Measurements from ENCODE around the gene CPNE8.

Gene CPNE8

DNA sequence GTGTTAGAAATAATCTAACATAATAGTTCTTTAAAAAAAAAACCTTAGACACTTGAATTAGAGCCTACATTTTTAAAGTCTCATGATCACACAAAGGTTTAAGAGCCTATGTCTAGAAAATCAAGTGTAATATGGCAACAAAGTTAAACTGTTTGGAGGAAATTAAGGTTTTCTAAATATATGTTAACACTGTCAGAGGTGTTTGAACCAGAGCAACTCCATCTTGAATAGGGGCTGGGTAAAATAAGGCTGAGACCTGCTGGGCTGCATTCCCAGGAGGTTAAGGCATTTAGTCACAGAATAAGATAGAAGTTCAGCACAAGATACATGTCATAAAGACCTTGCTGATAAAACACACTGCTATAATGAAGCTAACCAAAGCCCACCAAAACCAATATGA, 12.4 kb downstream of the CPNE8 start:
- DNase-seq (ENCODE audit: low spot score), result no peak

DNA sequence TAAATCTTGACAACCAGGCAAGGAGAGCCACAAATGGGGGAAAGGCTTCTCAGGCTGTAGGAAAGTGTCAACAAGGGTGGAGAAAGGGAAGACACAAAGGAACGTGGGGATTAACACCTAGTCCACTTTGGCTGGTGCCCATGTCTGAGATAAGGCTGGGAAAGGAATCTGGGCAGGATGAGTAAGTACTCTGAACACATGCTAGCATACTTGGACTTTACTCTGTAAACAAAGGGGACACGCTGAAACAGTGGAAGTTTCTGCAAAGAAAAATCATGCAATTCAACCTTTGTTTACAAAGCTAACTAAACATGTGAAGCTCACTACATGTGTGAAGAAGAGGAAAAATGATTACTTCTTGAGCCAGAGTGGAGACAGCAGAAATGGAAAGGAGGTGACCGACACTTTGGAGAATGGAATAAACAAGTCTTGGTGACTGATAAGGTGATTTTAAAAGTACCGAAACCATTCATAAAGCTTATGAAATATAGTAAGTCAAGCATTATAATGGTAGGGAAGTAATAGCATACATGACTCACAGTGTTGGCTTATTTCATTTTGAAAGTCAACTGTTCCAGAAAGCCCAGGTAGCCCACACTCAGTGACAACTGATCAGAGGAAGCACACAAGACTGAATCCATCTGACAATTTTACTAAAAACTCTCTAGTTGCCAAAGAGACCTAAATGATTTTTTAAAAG, 13.2 kb downstream of the CPNE8 start:
- no peak for DNase-seq (ENCODE audit: low spot score)
- TF ChIP-seq, protein P1, sequence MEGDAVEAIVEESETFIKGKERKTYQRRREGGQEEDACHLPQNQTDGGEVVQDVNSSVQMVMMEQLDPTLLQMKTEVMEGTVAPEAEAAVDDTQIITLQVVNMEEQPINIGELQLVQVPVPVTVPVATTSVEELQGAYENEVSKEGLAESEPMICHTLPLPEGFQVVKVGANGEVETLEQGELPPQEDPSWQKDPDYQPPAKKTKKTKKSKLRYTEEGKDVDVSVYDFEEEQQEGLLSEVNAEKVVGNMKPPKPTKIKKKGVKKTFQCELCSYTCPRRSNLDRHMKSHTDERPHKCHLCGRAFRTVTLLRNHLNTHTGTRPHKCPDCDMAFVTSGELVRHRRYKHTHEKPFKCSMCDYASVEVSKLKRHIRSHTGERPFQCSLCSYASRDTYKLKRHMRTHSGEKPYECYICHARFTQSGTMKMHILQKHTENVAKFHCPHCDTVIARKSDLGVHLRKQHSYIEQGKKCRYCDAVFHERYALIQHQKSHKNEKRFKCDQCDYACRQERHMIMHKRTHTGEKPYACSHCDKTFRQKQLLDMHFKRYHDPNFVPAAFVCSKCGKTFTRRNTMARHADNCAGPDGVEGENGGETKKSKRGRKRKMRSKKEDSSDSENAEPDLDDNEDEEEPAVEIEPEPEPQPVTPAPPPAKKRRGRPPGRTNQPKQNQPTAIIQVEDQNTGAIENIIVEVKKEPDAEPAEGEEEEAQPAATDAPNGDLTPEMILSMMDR (IDR thresholded peaks at IDR 0.05; ENCODE audit: extremely low read depth, missing control alignments), result no peak

More for the DNA sequence above, 12.4 kb downstream of the CPNE8 start:
- TF ChIP-seq, protein P1 (IDR thresholded peaks at IDR 0.05; ENCODE audit: extremely low read depth, missing control alignments), result no peak

GRCh38 chr12:38890102-38890855, 15.1 kb downstream of the CPNE8 start:
- TF ChIP-seq, protein P1 (IDR thresholded peaks at IDR 0.05; ENCODE audit: extremely low read depth, missing control alignments), result no peak
- no peak for DNase-seq (ENCODE audit: low spot score)

GRCh38 chr12:38889297-38889815, 16.0 kb downstream of the CPNE8 start:
- no peak for DNase-seq (ENCODE audit: low spot score)
- TF ChIP-seq, protein P1 (IDR thresholded peaks at IDR 0.05; ENCODE audit: extremely low read depth, missing control alignments), result no peak

DNA sequence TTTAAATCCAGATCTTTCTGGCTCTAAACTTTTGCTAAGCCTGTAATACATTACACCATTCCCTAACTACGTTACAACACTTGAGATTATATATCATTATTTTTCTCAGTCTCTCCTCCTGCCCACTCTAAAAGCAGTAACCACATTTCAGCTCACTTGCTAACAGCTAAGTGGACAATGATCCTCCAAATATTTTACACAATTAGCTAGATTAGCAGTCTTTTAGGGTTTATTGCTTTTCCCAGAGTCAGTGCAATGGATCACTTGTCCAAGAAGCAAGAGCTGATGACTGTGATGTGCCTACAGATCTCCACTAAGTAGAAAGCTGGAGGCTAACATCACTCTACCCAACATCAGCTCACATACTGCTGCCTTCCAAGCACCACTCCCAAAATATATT, 17.6 kb downstream of the CPNE8 start:
- TF ChIP-seq, protein P1 (IDR thresholded peaks at IDR 0.05; ENCODE audit: extremely low read depth, missing control alignments), result no peak
- no peak for DNase-seq (ENCODE audit: low spot score)

DNA sequence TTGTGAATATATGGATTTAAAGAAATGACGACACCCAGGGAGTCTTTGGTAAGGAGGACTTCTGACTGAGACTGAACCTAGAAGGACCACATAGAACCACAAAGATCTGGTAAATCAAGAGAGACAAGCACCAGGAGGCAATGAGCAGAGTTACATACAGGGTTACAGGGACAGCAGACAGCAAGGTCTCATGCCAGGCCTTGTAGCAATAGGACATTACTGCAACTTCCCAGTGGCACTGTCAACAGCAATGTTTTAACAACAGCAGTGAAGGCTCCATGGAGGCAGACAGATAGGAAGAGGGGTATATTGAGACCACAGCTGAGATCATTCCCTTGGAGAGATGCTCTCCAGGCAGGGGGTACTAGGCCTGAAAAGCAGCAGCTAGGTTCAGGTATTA, 18.5 kb downstream of the CPNE8 start:
- TF ChIP-seq, protein P1 (IDR thresholded peaks at IDR 0.05; ENCODE audit: extremely low read depth, missing control alignments), result no peak
- DNase-seq (ENCODE audit: low spot score), result no peak

- no peak for DNase-seq (ENCODE audit: low spot score)
- TF ChIP-seq, protein P1 (IDR thresholded peaks at IDR 0.05; ENCODE audit: extremely low read depth, missing control alignments), result no peak
These were observed 19.3 kb downstream of the CPNE8 start for GRCh38 chr12:38886064-38886463.
